Measurements from ENCODE around the gene TMEM132D.
"Not testable (repeated sequence)": the region's sequence is repeated elsewhere in the genome, so short reads cannot be mapped to it uniquely, and the experiment has no call there.

TMEM132D gene

GRCh38 chr12:129911428-129912049, 7.7 kb upstream of the TMEM132D start:
- FAIRE-seq (no peak), DNase-seq (ENCODE audit: insufficient read length, low spot score) (no peak)
- peak; percentile 87 for TF ChIP-seq CTCF (IDR thresholded peaks at IDR 0.05; ENCODE audit: insufficient read depth, missing control alignments)

DNA sequence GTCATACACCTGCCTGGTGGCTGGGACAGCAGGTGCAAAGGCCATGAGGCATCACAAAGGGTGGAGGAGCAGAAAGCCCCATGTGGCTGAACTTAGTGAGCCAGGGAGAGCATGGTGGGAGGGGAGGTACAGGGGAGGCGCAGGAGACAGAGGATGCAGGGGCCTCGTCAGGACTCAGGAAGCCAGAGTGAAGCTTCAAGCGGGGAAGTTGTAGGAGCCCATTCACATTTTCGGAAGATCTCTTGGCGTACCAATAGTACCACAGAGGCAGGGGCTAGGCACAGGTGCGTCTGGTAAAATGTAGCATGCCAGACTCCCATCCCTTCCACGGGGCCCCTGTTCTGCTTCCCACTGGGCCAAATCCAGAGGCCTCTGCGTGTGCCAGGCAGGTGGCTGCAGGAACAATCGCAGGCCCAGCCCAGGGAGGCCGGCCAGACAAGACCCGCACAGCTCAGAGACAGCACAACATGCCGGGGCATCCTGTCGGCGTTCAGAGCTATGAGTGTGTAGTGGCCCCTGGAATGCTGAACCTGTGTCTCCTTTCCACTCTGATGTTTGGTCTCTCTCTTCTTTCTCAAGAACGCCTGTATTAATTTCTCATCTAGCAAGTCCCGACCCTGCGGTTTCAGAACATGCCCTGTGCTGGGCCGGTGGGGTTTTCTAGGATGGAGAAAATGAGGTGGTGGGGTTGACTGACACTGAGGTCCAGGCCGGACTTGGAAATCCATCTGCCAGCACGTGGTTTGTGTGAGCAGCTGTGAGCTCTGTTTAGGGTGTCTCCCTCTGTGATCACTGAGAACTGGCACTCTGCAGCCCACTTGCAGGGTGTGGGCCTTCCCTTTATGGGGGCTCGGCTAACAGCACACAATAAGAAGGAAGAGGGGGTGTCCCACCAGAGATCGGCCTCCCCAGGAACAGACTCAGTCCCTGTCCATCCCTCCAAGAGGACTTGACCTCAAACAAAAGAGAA, 5.5 kb upstream of the TMEM132D start:
- TF ChIP-seq CTCF (IDR thresholded peaks at IDR 0.05; ENCODE audit: insufficient read depth, missing control alignments): no peak
- FAIRE-seq (no peak), DNase-seq (ENCODE audit: insufficient read length, low spot score) (no peak)

DNA sequence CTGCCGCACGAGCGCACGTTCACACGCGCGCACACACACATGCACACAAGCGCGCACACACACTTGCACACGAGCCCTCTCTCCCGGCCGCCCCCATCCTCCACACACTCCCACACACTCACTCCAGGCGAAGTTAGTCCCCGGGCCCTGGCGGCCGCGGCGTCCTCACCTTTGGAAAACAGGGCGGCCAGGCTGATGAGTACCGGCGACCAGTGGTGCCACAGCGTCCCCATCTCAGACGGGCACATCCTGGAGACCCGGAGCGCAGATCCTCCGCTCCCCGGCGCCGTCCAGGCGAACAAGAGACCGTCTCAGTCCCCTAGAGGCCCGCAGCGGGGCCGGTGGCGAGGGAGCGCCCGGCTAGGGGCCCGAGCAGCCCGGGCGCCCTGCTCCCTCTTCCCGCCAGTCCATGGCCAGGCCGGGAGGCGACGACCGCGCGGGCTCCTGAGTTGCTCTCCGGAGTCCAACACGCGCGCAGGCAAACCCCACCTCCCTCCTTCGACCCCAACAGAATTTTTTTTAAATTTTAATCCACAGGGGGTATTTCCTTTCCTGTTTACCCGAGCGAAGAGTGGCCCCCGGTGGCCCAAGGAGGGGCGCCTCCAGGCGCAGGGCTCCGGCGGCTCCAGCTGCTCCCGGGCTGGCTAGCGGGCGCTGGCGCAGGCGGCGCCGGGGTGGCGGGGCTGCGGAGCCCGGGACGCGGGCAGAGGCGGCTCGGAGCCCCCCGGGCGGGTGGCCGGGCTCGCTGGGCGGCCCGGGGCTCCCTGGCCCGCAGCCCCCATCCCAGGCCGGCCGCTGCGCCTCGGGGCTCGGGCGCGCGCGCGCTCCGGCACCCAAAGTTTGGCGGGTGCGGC, 506 bp downstream of the TMEM132D start:
- FAIRE-seq: no peak
- no peak for TF ChIP-seq CTCF (IDR thresholded peaks at IDR 0.05; ENCODE audit: insufficient read depth, missing control alignments)
- no peak for DNase-seq (ENCODE audit: insufficient read length, low spot score)

- DNase-seq (ENCODE audit: insufficient read length, low spot score) (no peak), FAIRE-seq (no peak)
- TF ChIP-seq CTCF (IDR thresholded peaks at IDR 0.05; ENCODE audit: insufficient read depth, missing control alignments): no peak
Observed at GRCh38 chr12:129902371-129903091, 1.3 kb downstream of the TMEM132D start.

GRCh38 chr12:129901254-129901653, 2.6 kb downstream of the TMEM132D start:
- DNase-seq (ENCODE audit: insufficient read length, low spot score): no peak
- no peak for TF ChIP-seq CTCF (IDR thresholded peaks at IDR 0.05; ENCODE audit: insufficient read depth, missing control alignments)
- FAIRE-seq: no peak

DNA sequence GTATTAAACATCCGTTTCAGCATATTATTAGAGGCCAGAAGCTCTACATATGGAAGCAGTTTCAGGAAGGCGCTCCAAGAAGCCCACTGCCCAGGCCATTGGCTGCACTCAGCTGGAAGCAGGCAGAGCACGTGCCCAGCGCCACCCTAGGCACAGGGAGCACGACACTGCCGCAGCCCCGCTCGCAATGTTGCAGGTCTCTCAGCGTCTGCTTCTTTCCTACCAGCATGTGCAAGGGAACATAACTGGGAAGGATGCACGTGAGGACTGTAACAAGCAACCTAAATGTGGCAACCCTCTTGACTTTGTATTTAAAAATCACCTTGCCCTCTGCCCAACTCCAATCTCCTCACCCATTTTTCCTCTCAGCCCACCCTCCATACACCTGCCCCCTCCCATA, 3.5 kb downstream of the TMEM132D start:
- FAIRE-seq (no peak), DNase-seq (ENCODE audit: insufficient read length, low spot score) (no peak)
- TF ChIP-seq CTCF (IDR thresholded peaks at IDR 0.05; ENCODE audit: insufficient read depth, missing control alignments): no peak

DNA sequence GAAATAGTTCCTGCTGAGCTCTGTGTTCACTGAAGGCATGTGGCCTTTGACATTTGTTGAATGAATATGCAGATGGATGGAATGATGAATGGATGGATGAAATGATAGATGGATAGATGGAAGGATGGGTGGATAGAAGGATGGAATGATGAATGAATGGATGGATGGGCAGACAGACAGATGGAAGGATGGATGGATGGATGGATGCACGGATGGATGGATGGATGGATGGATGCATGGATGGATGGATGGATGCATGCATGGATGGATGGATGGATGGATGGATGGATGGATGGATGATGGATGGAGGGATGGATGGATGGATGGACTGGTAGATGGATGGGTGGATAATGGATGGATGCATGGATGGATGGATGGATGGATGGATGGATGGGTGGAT, 4.8 kb downstream of the TMEM132D start:
- not testable (repeated sequence) for FAIRE-seq; DNase-seq (ENCODE audit: insufficient read length, low spot score)
